Naive B cell (primary cell): Measurements from ENCODE around the gene TMEM198. TPM values are rescaled to one million over a fixed set of nuclear protein-coding genes. Genes with fewer than 3 reads are reported as not detected.
A peak's percentile ranks its signal among the peaks of the same experiment; 100 is the strongest.

Experiments used
- ATAC-seq, 2 donors: fragments of 150-1000 bp; cut with Tn5 transposase; 2 replicates each; pipeline ENCODE4 v1.10.0; 2021; ENCODE audit warnings: low read depth in 2 of 2, mild to moderate bottlenecking in 2 of 2, moderate library complexity in 2 of 2
- DNase-seq: peaks from one replicate; pipeline ENCODE4 v3.0.0; 2022
- H3K27ac Mint-ChIP-seq, 6 donors: one replicate each; pipeline ENCODE4 v1.8.0; 2020 to 2022; ENCODE audit warnings: mild to moderate bottlenecking in 6 of 6, mixed read lengths in 6 of 6, moderate library complexity in 5 of 6, inconsistent platforms in 2 of 6
- H3K27me3 Mint-ChIP-seq, 3 donors: one replicate each; pipeline ENCODE4 v1.8.0; 2021 to 2022; ENCODE audit warnings: mixed read lengths in 3 of 3, mild to moderate bottlenecking in 1 of 3
- H3K36me3 Mint-ChIP-seq, 2 donors: one replicate each; pipeline ENCODE4 v1.8.0; 2020 to 2022; ENCODE audit warnings: mixed read lengths in 2 of 2, inconsistent platforms in 1 of 2, mild to moderate bottlenecking in 1 of 2
- H3K4me1 Mint-ChIP-seq, 3 donors: one replicate each; pipeline ENCODE4 v1.8.0; 2020 to 2022; ENCODE audit warnings: mixed read lengths in 3 of 3, inconsistent platforms in 1 of 3, mild to moderate bottlenecking in 1 of 3, moderate library complexity in 1 of 3
- H3K4me3 Mint-ChIP-seq, 8 donors: one replicate each; pipeline ENCODE4 v1.8.0; 2020 to 2022; ENCODE audit warnings: mild to moderate bottlenecking in 8 of 8, mixed read lengths in 8 of 8, moderate library complexity in 8 of 8, inconsistent platforms in 2 of 8
- H3K9me3 Mint-ChIP-seq, 7 donors: one replicate each; pipeline ENCODE4 v1.8.0; 2020 to 2022; ENCODE audit warnings: mixed read lengths in 7 of 7, mild to moderate bottlenecking in 5 of 7, inconsistent platforms in 2 of 7, moderate library complexity in 1 of 7
- polyA plus RNA-seq, 6 donors: library from polyadenylated mRNA; unstranded; fragments of 300-500 nt; fragmentation: Illumina TruSeq; gene quantifications; one replicate each; pipeline ENCODE4 v1.2.3, GENCODE V29; 2021; ENCODE audit warnings: low read depth in 6 of 6

The TMEM198 gene
- polyA plus RNA-seq, 6 donors from 2014 or later: 1.2 TPM; not detected in 5

DNA sequence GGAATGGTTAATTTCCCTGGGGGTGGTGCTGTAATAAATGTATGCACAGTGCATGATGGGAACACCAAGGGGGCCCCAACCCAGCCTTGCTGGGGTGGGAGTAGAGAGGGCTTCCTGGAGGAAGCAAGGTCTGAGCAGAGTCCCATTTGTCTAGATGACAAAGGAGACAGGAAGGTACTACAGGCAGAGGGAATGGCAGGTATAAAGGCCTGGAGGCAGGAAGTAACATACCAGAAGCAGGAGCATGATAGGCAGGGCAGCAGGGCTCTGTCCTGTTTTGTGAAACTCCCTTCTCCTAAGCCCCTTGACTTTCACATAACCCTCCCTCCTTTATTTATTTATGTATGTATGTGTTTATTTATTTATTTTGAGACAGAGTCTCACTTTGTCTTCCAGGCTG is 41.2 kb upstream of the TMEM198 start:
- DNase-seq: no peak
- Mint-ChIP-seq H3K9me3 (no peaks in the 10 kb centered on the region), H3K27ac (peak overlapping the region in 1 of 6 donors; percentile 93), H3K4me1 (peaks cover 21 to 35% (median 25%) of the 10 kb centered on the region in 3 donors), H3K27me3 (peaks cover 0 to 15% (median 13%) of the 10 kb centered on the region in 3 donors), H3K36me3 (peaks cover 5 to 49% of the 10 kb centered on the region in 2 donors), H3K4me3 (no peak overlapping the region)
- ATAC-seq: no peak

DNA sequence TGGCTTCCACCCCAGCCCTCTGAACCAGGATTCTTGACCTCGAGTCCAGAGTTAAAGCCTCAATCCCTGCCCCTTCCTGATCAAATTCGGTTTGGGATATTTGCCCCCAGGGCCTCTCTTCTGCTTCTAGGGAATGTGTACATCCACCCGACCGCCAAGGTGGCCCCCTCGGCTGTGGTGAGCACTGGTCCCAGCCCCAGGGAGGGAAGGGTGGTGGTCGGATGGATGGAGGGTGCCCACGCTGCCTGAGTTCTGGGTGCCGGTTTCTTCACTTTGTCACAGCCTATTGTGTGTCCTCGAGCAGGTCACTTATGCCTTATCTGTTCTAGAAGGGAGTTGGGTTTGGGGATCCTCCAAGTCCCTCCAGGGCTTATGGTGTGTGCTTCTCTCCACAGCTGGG is 38.2 kb upstream of the TMEM198 start:
- peaks cover 11 to 39% (median 28%) of the 10 kb centered on the region in 3 donors for H3K27me3 Mint-ChIP-seq
- no peak overlapping the region for H3K4me3 Mint-ChIP-seq
- H3K27ac Mint-ChIP-seq: no peak overlapping the region
- peaks cover 0 to 2% (median 0%) of the 10 kb centered on the region in 7 donors for H3K9me3 Mint-ChIP-seq
- DNase-seq (no peak), ATAC-seq (no peak)
- peaks cover 13 to 24% (median 15%) of the 10 kb centered on the region in 3 donors for H3K4me1 Mint-ChIP-seq
- peaks cover 5 to 41% of the 10 kb centered on the region in 2 donors for H3K36me3 Mint-ChIP-seq

DNA sequence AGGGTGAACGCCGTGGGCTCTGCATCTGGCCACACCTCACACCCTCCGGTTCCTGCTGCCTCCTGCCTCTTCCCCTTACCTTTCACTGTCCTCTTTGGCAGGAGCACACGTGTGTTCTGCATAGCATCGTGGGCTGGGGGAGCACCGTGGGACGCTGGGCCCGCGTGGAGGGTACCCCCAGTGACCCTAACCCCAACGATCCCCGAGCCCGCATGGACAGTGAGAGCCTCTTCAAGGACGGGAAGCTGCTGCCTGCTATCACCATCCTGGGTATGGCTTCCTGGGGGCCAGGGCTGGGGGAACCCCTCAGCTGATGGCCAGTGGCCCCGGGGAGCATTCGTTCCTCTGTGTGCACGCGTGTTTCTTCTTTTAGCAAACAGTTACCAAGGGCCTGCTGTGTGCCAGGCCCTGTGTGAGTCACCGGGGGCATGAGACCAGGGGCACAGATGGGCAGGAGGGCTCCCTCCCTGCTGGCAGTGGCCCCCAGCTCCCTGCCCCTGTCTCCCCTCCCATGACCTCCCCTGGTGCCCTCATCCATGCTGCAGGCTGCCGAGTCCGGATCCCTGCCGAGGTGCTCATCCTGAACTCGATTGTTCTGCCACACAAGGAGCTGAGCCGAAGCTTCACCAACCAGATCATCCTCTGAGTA is 37.6 kb upstream of the TMEM198 start:
- peaks cover 11 to 46% (median 34%) of the 10 kb centered on the region in 3 donors for H3K27me3 Mint-ChIP-seq
- no peak for ATAC-seq
- no peak overlapping the region for H3K27ac Mint-ChIP-seq

DNA sequence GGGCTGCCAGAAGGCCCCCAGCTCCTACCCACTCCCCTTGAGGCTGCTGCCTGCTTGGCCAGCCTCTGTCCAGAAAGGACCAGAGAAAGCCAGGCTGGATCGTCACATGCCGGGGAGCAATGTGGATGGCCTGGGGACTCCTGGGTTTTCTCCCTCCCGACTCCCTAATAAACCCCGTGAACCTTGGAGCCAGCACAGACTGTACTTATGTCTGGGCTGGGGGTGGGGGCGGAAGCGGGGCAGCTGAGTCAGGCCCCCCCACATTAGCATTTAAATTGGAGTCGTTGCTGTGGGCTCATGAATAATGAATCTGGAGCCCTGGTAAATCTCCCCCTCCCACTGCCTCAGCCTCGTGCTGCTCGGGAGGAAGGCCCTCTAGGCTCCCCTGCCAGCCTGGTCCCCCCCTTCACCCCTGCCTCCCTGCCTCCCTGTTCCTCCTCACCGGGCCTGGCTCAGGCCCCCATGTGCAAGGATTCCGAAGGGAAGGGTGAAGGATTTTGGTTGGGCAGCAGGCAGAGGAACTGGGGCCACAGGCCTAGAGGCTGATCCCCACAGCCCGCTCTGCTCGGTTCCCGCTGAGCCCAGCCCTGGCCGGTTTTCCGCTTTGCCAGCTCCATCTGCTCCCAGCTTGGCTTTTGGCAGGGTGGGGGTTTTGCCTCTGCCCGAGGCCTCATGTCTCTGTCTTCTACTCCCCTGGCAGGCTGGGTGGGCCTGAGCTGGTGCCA is 36.9 kb upstream of the TMEM198 start:
- peaks cover 5 to 50% of the 10 kb centered on the region in 2 donors for H3K36me3 Mint-ChIP-seq
- H3K9me3 Mint-ChIP-seq: peaks cover 0 to 2% (median 0%) of the 10 kb centered on the region in 7 donors
- DNase-seq (no peak), ATAC-seq (no peak)
- H3K4me3 Mint-ChIP-seq: no peak overlapping the region
- H3K4me1 Mint-ChIP-seq: peaks cover 23 to 27% (median 26%) of the 10 kb centered on the region in 3 donors
- H3K27ac Mint-ChIP-seq: no peak overlapping the region
- peaks cover 13 to 53% (median 41%) of the 10 kb centered on the region in 3 donors for H3K27me3 Mint-ChIP-seq

More for the DNA sequence above, 37.6 kb upstream of the TMEM198 start:
- no peak overlapping the region for H3K4me3 Mint-ChIP-seq
- H3K9me3 Mint-ChIP-seq: peaks cover 0 to 2% (median 0%) of the 10 kb centered on the region in 7 donors
- DNase-seq: no peak
- H3K4me1 Mint-ChIP-seq: peaks cover 19 to 30% (median 20%) of the 10 kb centered on the region in 3 donors
- H3K36me3 Mint-ChIP-seq: peaks cover 5 to 46% of the 10 kb centered on the region in 2 donors

DNA sequence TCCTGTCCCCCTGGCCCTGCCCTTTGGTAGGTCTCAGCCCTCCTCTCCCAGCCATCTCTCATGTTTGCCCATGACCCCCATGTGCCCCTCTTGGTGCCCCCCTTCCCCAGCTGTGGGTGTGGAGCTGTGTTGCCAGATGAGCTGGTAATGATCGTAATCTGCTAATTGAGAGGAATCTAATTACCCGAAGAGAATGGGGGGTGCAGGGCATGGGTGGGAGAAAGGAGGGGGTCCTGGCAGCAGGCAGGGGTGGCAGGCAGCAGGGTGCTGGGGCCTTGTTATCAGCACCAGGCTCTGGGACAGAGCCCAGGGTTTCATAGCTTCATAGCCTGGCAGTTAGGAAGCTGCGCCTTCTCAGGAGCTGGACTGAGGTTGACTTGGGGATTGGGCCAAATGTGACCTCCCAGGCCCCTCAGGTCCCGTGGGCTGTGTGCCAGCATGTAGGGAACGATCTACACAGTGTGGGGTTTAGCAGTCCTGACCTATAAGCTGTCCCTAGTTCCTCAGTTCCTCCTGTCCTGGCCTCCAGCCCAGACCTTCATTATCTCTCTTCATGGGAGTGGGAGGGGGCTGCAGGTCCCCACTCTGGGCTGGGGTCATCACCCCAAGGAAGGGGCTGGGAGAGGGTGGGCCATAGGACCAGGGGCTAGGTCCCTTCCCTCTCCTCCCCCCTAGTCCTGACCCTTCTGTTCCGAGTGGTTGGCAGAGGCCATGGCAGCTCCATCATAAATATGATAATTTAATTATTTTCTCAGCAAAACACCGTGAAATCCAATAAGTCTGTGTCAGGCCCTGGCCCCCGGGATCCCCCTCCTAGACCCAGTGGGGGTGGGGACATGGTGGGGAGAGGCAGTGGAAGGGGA is 36.0 kb upstream of the TMEM198 start:
- Mint-ChIP-seq H3K4me1 (peaks cover 28 to 30% (median 30%) of the 10 kb centered on the region in 3 donors), H3K27me3 (peaks cover 18 to 60% (median 50%) of the 10 kb centered on the region in 3 donors), H3K9me3 (peaks cover 0 to 3% (median 0%) of the 10 kb centered on the region in 7 donors), H3K4me3 (no peak overlapping the region), H3K27ac (no peak overlapping the region), H3K36me3 (peaks cover 5 to 50% of the 10 kb centered on the region in 2 donors)
- DNase-seq (no peak), ATAC-seq (no peak)

DNA sequence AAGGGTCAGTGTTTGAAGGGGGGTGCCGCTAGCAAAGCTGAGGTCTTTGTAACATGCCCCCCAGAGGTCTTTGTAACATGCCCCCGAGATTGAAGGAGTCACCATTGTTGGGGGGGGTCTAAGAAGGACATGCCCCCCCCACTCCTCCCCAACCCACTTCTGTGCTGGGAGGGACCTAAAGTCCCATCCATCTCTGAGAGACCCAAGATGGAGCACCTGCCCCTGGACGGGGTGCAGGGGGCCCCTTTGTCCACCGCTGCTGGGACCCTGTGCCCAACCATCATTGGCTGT is 35.4 kb upstream of the TMEM198 start:
- H3K4me3 Mint-ChIP-seq: no peak overlapping the region
- H3K27ac Mint-ChIP-seq: no peak overlapping the region
- H3K9me3 Mint-ChIP-seq: peaks cover 0 to 3% (median 0%) of the 10 kb centered on the region in 7 donors
- peaks cover 32 to 35% (median 34%) of the 10 kb centered on the region in 3 donors for H3K4me1 Mint-ChIP-seq
- DNase-seq (no peak), ATAC-seq (no peak)
- H3K36me3 Mint-ChIP-seq: peaks cover 5 to 49% of the 10 kb centered on the region in 2 donors
- peaks cover 20 to 66% (median 56%) of the 10 kb centered on the region in 3 donors for H3K27me3 Mint-ChIP-seq

DNA sequence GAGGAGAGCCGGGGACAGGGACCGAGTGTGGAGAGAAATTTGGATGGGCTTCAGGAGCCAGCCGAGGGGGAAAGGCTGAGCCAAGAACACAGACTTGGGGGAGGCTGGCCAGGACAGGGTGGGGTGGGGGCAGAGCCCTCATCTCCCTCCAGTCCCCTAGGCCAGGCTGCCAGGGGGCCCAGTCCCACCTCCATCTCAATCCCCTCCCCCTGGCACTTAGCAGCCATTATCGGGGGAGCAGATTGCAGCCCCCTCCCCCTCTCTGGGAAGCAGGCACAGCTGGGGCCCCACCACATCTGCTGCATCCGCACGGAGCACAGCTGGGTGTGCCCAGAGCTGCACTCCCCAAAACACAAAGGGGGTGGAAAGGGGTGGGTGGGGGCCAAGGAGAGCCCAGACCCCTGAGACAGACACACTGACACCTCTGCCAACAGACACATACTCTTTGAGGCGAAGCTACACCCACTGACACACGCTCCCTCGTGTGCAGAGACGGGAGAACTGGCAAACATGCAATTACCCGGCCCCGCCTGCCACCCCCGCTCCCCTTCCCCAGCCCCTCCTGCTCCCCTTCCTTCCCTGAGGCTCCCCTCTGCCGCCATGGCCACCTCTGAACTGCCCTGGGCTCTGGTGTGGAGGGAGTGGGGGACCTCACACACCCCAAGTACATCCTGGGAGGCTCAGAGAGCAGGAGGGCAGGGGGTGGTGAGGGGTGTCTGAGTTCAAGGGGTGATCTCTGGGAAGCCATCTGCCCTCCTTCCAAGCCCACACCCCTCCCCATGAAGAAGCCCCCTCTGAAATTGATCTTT is 34.7 kb upstream of the TMEM198 start:
- H3K4me3 Mint-ChIP-seq: peak overlapping the region in 7 of 8 donors; percentile 21 to 84 (median 66)
- DNase-seq (no peak), ATAC-seq (peak; percentile 15 to 24)
- H3K36me3 Mint-ChIP-seq: peaks cover 5 to 45% of the 10 kb centered on the region in 2 donors
- H3K9me3 Mint-ChIP-seq: peaks cover 0 to 3% (median 0%) of the 10 kb centered on the region in 7 donors
- peaks cover 39 to 43% (median 42%) of the 10 kb centered on the region in 3 donors for H3K4me1 Mint-ChIP-seq
- H3K27ac Mint-ChIP-seq: peak overlapping the region in 1 of 6 donors; percentile 38
- peaks cover 28 to 74% (median 63%) of the 10 kb centered on the region in 3 donors for H3K27me3 Mint-ChIP-seq

DNA sequence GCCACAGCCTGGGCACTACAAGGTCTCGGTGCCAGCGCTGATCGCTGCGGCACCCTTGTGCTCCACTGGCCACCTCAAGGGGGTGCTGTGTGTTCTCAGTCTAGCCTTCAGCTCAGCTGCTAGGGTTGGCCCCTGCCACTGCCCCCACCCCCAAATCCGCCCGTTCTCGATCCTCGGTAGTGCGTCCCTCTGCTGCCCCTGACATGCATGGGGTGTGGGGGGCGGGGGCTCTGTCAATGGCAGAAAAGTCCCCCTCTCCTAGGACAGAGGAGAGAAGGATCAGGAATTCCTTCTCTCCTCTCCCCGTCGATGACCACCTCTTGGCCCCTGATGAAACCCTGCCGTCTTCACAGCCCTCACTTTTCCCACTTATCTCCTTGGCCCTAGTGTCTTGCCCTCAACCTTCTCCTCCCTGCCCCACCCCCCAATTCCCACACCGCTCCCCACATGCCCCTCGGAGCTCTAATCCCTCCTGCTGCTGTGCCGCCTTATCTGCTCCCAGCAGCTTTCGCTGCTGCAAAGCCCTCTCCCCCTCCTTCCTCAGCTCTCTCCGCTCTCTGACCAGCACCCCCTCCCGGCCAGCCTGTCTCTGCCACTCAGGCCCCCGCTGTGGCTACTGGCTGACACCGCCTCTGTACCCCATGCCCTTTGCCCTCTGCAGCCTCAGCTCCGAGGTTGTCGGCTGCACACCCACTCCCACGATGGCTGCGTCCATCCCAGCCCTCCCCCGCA is 33.9 kb upstream of the TMEM198 start:
- Mint-ChIP-seq H3K36me3 (peaks cover 0 to 39% of the 10 kb centered on the region in 2 donors), H3K27ac (peak overlapping the region in 2 of 6 donors; percentile 20 to 38), H3K27me3 (peaks cover 30 to 79% (median 71%) of the 10 kb centered on the region in 3 donors), H3K4me1 (peaks cover 40 to 45% (median 44%) of the 10 kb centered on the region in 3 donors), H3K9me3 (peaks cover 0 to 3% (median 0%) of the 10 kb centered on the region in 7 donors), H3K4me3 (peak overlapping the region in 7 of 8 donors; percentile 60 to 84 (median 72))
- ATAC-seq (peak; percentile 79 to 84), DNase-seq (peak; percentile 30)

DNA sequence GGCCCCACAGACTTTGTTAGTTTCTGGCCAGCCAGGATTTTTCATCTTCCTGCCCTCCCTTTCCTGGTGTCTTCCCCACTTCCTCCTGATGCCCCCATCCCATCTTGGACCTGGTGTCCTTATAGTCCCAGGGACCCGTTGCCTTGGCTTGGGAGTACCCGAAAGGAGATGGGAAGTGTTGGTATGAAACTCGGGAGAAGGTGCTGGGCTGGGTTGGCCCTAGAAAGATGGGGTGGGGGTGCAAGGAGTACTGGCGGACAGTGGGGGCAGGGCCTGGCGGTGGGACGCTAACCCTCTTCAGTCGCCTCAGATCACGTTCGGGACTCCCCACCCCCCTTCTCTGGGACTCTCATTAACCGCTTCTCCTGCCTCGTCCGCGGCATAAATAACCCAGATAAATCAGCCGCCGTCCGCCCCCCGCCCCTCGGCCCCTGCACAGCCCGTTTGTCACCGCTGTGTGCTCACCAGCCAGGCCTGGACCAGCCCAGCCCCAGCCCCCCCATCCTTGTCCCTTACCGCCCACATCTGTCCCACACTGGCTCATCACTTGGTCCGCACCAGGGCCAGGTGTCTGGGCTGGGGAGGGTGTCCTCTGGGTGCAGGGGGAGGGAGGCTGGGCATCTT is 33.2 kb upstream of the TMEM198 start:
- ATAC-seq: no peak
- peaks cover 0 to 34% of the 10 kb centered on the region in 2 donors for H3K36me3 Mint-ChIP-seq
- peaks cover 36 to 86% (median 78%) of the 10 kb centered on the region in 3 donors for H3K27me3 Mint-ChIP-seq
- H3K4me3 Mint-ChIP-seq: peak overlapping the region in 7 of 8 donors; percentile 14 to 84 (median 72)
- H3K27ac Mint-ChIP-seq: no peak overlapping the region
- peaks cover 40 to 45% (median 44%) of the 10 kb centered on the region in 3 donors for H3K4me1 Mint-ChIP-seq
- H3K9me3 Mint-ChIP-seq: peaks cover 0 to 3% (median 0%) of the 10 kb centered on the region in 7 donors
- no peak for DNase-seq

DNA sequence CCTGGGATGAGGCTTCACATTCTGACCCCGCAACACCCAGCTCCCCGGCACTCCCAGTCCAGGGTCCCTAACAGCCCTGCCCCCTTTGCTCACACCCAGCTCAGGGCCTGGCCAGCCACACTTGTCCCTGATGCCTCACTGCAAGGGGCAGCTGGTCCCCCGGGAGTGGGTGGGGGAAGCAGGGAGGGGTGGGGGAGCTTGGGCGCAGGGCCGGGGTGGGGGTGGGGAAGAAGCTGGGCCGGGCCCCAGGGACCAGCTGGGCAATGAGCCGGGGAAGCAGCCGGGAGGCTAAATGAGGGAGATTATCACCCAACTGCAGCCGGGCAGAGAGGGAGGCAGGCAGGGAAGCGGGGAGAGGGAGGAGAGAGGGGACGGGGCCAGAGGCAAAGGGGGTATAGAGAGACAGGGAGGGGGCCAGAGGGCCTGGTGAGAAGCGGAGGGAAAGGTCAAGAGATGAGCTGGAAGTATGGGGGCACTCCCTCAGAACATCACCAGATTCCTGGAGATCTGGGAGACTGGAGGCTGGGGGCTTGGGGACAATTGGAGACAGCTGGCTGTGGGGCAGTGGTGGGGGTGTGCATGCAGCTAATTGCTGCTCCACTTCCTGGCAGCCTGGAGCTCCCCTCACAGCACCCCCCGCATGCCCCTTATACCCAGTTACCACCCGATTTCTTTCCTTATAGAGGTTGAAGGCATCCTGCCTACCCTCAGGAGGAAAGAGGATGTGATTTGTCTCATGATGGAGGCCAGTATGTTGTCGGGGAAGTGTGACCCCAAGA is 32.1 kb upstream of the TMEM198 start:
- H3K36me3 Mint-ChIP-seq: peaks cover 0 to 23% of the 10 kb centered on the region in 2 donors
- H3K9me3 Mint-ChIP-seq: peaks cover 0 to 5% (median 0%) of the 10 kb centered on the region in 7 donors
- DNase-seq (no peak), ATAC-seq (no peak)
- peaks cover 46 to 89% (median 89%) of the 10 kb centered on the region in 3 donors for H3K27me3 Mint-ChIP-seq
- H3K4me3 Mint-ChIP-seq: peak overlapping the region in 3 of 8 donors; percentile 26 to 67 (median 66)
- H3K27ac Mint-ChIP-seq: peak overlapping the region in 2 of 6 donors; percentile 25 to 75
- peaks cover 40 to 47% (median 45%) of the 10 kb centered on the region in 3 donors for H3K4me1 Mint-ChIP-seq
